ENCODE results near the gene RPL22.
"Not testable (repeated sequence)": the region's sequence is repeated elsewhere in the genome, so short reads cannot be mapped to it uniquely, and the experiment has no call there.

RPL22 gene

GRCh38 chr1:6223617-6224016 is 24.2 kb upstream of the RPL22 start:
- H3K4me3 ChIP-seq (ENCODE audit: low read depth, low read length), result no peak overlapping the region
- TF ChIP-seq, protein P1, sequence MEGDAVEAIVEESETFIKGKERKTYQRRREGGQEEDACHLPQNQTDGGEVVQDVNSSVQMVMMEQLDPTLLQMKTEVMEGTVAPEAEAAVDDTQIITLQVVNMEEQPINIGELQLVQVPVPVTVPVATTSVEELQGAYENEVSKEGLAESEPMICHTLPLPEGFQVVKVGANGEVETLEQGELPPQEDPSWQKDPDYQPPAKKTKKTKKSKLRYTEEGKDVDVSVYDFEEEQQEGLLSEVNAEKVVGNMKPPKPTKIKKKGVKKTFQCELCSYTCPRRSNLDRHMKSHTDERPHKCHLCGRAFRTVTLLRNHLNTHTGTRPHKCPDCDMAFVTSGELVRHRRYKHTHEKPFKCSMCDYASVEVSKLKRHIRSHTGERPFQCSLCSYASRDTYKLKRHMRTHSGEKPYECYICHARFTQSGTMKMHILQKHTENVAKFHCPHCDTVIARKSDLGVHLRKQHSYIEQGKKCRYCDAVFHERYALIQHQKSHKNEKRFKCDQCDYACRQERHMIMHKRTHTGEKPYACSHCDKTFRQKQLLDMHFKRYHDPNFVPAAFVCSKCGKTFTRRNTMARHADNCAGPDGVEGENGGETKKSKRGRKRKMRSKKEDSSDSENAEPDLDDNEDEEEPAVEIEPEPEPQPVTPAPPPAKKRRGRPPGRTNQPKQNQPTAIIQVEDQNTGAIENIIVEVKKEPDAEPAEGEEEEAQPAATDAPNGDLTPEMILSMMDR (IDR thresholded peaks at IDR 0.05; ENCODE audit: borderline replicate concordance, insufficient read depth, low read depth, low read length), result no peak

DNA sequence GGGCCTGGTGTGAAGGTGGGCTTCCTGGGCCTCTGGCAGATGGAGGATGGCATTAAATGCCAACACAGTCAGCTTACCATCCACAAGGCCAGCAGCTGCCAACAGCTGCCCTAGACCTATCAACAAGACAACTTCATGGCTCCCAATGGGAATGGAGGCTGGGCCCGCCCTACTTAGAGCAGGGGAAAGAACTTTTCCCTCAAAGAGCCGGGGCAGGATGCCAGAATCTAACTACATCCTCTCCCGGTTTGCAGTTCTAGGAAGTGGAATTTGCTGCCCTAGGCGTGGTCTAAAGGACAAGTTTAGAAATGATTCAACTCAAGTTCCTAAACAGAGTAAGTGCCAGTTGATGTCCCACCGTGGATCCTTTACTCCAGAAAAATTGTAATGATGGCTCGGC is 23.2 kb upstream of the RPL22 start:
- TF ChIP-seq, protein P1 (IDR thresholded peaks at IDR 0.05; ENCODE audit: borderline replicate concordance, insufficient read depth, low read depth, low read length), result no peak
- H3K4me3 ChIP-seq (ENCODE audit: low read depth, low read length), result no peak overlapping the region

GRCh38 chr1:6221210-6221784 is 21.9 kb upstream of the RPL22 start:
- TF ChIP-seq, protein P1 (IDR thresholded peaks at IDR 0.05; ENCODE audit: borderline replicate concordance, insufficient read depth, low read depth, low read length), result no peak
- H3K4me3 ChIP-seq (ENCODE audit: low read depth, low read length), result no peak overlapping the region

DNA sequence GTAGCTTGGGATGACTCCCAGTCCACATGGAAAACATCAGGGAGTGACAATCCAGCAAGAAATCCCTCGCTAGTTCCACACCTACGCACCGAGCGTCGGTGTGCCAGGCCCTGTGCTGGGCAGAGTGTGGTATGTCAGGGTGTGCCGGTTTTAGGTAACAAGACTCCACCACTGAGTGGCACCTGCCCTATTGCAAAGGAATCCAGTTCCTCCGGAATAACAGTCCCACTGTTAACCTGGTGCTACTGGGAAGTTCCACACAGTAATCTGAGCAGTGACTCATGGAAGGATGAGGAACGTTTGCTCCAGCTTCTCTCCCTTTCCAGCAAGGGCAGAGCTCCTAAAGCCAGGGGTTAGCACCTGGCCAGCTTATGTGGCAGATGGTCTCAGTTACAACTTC is 20.8 kb upstream of the RPL22 start:
- TF ChIP-seq, protein P1 (IDR thresholded peaks at IDR 0.05; ENCODE audit: borderline replicate concordance, insufficient read depth, low read depth, low read length), result no peak
- no peak overlapping the region for H3K4me3 ChIP-seq (ENCODE audit: low read depth, low read length)

DNA sequence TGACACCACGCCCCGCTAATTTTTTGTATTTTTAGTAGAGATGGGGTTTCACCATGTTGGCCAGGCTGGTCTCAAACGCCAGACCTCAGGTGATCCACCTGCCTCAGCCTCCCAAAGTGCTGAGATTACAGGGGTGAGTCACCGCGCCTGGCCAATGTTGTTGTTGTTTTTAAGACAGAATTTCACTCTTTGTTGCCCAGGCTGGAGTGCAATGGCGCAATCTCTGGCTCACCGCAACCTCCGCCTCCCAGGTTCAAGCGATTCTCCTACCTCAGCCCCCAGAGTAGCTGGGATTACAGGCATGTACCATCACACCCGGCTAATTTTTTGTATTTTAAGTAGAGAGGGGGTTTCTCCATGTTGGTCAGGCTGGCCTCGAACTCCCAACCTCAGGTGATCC is 20.2 kb upstream of the RPL22 start:
- H3K4me3 ChIP-seq (ENCODE audit: low read depth, low read length), result not testable (repeated sequence)

DNA sequence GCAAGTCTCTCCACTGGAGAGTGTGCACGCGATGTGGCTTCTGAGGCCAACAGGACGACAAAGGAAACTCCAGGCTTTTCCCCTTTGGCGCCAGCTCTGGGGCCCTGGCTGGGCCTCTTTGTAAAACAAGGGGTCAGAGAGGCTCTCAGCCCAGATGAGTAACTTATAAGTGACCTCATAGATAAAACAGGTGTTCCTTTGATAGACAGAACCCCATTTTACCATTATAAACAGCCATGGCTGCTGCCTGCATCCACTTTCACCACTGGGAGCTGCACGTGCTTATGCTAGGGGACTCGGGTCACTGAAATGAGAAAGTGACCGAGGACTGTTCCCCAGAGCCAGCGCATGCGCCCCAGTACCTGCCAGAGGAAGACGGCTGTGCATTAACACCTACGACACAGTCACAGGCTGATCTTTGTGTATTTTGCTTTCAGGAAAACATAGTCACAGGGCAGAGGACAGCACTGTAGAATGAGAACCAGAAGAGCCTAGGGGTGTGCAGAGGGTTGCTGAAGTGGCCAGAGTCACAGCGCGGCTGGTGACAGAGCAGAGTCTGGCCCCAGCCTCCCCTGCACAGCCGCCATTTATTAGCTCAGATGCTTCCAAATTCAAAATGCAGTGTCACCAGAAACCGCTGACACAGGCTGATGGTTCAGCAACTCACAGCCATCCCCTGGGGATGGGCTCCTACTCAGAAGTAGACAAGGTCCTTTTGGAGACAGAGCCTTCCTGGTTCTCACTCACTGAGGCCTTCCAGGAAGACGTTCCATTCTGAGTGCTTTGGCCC is 19.2 kb upstream of the RPL22 start:
- H3K4me3 ChIP-seq (ENCODE audit: low read depth, low read length), result no peak overlapping the region
- TF ChIP-seq, protein P1 (IDR thresholded peaks at IDR 0.05; ENCODE audit: borderline replicate concordance, insufficient read depth, low read depth, low read length), result no peak

- TF ChIP-seq, protein P1 (IDR thresholded peaks at IDR 0.05; ENCODE audit: borderline replicate concordance, insufficient read depth, low read depth, low read length), result no peak
- H3K4me3 ChIP-seq (ENCODE audit: low read depth, low read length), result no peak overlapping the region
These were observed 13.0 kb upstream of the RPL22 start for GRCh38 chr1:6212193-6212959.

All from GM12875 (cell line).